ENCODE results near the gene EGLN2. TPM values are rescaled to one million over a fixed set of nuclear protein-coding genes. Genes with fewer than 3 reads are reported as not detected.
A peak's percentile ranks its signal among the peaks of the same experiment; 100 is the strongest.

Gene EGLN2
- total and polyA plus RNA-seq, 10 of the 15 experiments (the other 5 are each of a cell fraction or from before 2014, with no cell fraction given): 8.6 to 93.0 (median 66.8) TPM

GRCh38 chr19:40750874-40751537 is 48.0 kb upstream of the EGLN2 start, which contains the start of gene SNRPA (continued):
- TF ChIP-seq ASH2L (IDR thresholded peaks at IDR 0.05; ENCODE audit: borderline replicate concordance, low read depth) (0 out of 2 replicates have a peak, but pooled peaks have one; percentile 54), NFYB (IDR thresholded peaks at IDR 0.05; ENCODE audit: insufficient read depth, low read depth, low read length) (peak; percentile 65; the same call in 1 of the 2 replicates), MLLT1 (IDR thresholded peaks at IDR 0.05) (peak; percentile 57; the same call in 1 of the 2 replicates), TARDBP (IDR thresholded peaks at IDR 0.05; ENCODE audit: borderline replicate concordance) (no peak), SPI1 (IDR thresholded peaks at IDR 0.05; ENCODE audit: borderline replicate concordance, insufficient read depth, low read depth, low read length) (peak; percentile 20), GATAD2B (conservative IDR thresholded peaks at IDR 0.05; ENCODE audit: low read depth) (peak; percentile 11; the same call in 1 of the 2 replicates), IKZF1 (conservative IDR thresholded peaks at IDR 0.05) (peak; percentile 67), TCF3 (IDR thresholded peaks at IDR 0.05; ENCODE audit: borderline replicate concordance, insufficient read depth, low read depth, low read length) (0 out of 2 replicates have a peak, but pooled peaks have one; percentile 26), E4F1 (IDR thresholded peaks at IDR 0.05; ENCODE audit: borderline replicate concordance, partially characterized antibody) (peak; percentile 27), BHLHE40 (IDR thresholded peaks at IDR 0.05; ENCODE audit: borderline replicate concordance in 1 of 2, low read depth in 2 of 2, low read length in 1 of 2) (peak; percentile 71 to 78; a peak in 3 of 4 replicates), POU2F2 (IDR thresholded peaks at IDR 0.05; ENCODE audit: borderline replicate concordance, low read depth, low read length) (peak; percentile 67; the same call in 2 of the 3 replicates), CHD1 (IDR thresholded peaks at IDR 0.05; ENCODE audit: low read depth, low read length) (peak; percentile 91), ZNF687 (IDR thresholded peaks at IDR 0.05) (no peak), CREM (IDR thresholded peaks at IDR 0.05; ENCODE audit: low read depth) (peak; percentile 42; the same call in 1 of the 2 replicates), ZZZ3 (IDR thresholded peaks at IDR 0.05; ENCODE audit: control insufficient read depth, insufficient read length, low read depth) (no peak), LARP7 (IDR thresholded peaks at IDR 0.05) (no peak), SUPT20H (IDR thresholded peaks at IDR 0.05; ENCODE audit: borderline replicate concordance, control insufficient read depth, low read depth, low read length) (no peak), KAT2A (conservative IDR thresholded peaks at IDR 0.05; ENCODE audit: control insufficient read depth, low read depth, low read length) (no peak), ETV6 (conservative IDR thresholded peaks at IDR 0.05 in 1 of 2, IDR thresholded peaks at IDR 0.05 in 1 of 2; ENCODE audit: borderline replicate concordance in 1 of 2, low read depth in 1 of 2) (no peak), GABPA (IDR thresholded peaks at IDR 0.05; ENCODE audit: low read depth) (peak; percentile 8; the same call in 1 of the 2 replicates)
